NCI-H1930 (cell line): ENCODE data around the gene STK39.
A peak's percentile ranks its signal among the peaks of the same experiment; 100 is the strongest.

Experiments
- DNase-seq, 2 experiments: peaks; one replicate each; lab custom pipeline; 2025; lab: John Stamatoyannopoulos, UW

Gene STK39

DNA sequence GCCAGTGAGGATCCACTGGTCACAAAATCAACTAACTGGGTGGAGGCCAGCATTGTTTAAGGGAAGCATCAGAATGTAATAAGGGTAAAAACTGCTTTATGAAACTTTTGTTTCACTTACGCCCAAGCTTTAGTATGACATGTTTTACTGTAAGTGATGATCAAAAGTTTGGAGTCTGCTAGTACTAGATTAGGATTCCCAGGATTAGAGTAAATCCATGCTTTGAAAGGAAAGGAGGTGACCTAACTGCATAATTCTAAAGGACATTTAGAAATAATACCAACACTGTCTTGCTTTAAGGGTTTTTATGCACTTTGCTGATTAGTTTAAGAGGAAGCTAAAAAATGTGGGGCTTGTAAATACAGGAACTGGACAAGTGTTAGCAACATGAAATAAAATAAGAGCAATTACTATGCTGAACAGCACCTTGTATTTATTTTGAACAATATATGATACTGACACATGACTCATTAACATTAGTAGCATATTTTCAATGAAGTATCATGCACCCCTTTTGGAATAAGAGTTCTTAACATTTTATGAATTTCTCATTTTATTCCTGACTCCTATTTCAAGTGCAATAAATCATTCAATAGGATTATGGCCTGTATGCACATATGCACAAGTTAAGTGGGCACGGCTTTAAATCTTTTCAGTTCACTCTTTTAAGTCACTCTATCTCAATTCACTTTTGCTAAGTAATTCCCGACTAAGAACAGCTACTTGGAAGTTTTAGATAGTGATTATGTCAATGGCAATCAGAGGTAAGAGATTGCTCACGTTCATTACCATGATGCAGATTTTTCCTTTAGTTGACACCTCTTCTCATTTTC lies 62.5 kb downstream of the STK39 start:
- no peak for DNase-seq

DNA sequence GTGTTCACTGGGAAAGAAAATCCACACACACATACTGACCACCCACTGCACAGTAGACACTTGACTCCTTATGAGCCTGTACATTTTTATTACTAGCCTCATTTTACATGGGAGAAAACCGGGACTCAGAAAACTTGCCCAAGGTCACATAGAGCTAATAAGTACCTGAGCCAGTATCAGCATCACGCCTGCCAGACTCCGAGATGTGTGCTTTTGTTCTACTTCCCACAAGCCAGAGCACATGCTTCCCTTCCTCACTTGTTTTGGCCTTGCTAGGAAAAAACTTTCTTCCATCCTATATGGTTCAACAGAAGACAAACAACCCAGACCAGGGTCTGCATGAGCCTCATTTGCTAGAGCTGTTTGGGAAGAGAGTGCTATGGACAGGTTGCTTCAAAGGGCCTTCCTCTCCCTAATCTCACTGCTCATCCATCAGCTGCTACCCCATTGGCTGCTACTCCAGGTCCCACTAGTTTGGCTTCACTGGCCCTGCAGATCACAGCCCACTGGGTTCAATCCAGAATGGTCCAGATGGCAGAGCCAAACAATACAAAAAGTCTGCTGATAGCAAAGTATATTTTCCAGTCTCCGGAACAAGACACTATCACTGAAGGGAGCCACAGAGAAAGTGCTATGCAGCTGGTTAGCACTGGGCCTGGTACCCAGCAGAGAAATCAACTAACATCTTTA lies 63.9 kb downstream of the STK39 start:
- DNase-seq: no peak

DNA sequence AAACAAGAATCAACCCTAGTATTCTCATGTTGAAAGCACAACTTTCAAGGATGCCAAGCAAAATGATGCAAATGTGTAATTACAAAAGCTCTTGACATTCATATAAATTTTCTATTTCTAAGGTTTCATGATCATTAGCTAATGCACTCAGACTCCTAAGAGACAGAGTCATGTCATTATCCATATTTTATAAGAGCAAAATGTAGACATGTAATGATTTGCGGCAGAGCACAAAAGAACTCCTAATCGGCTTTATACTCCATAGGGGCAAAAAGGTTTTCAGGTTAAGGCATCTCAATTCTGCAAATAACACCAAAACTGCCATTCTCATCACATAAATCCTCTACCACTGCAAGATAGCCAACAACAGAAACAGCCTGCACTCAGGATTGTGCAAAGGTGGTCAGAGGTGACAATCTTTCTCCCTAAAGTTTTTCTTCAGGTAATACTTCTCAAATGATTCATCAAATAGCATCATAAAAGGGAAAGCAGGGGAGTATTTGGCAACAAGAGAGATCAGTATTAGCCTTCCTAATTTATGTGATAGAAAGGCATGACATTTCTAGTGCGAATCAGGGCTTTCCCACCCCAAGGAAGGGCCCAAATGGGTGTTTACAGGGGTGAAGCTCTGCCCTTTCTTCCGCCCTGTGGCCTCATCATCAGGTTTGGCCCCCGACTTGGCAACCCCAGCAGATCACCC lies 64.7 kb downstream of the STK39 start:
- DNase-seq: no peak

DNA sequence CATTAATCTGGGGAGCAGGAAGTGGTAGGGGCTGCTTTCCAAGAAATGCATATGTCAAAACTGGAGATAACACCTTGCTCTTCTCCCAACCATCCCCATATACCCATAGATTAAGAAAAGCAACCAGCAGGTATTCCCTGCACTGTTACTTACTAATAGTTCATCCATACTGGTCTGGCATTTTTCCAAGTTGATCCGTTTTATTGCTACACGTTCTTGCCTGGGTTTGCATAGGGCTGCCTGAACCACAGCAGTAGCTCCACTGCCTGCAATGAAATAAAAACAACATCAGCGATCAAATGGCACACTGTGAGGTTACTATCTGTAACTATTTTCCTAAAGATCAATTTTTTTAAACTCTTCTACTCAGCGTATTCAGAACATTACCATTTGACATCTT lies 65.6 kb downstream of the STK39 start:
- DNase-seq: peak in 1 of 2 experiments; percentile 10

DNA sequence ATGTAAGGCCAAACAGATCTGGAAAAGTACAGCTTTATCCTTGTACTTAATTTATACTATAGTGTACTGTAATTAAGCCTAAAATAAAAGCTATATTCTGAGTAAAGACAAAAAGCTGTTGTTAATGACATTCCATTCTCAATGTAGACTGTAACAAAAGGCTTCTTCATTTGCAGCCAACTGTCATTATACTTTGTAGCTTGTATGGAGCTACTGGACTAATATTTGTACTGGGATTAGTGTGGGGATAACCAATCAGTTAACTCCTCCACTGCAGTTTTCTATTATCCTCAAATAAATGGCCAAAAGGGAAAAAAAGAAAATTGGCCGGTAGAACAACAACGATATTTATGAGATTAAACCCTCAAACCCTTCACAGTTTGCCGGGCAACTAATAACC lies 66.5 kb downstream of the STK39 start:
- peak; percentile 48 to 66 for DNase-seq

DNA sequence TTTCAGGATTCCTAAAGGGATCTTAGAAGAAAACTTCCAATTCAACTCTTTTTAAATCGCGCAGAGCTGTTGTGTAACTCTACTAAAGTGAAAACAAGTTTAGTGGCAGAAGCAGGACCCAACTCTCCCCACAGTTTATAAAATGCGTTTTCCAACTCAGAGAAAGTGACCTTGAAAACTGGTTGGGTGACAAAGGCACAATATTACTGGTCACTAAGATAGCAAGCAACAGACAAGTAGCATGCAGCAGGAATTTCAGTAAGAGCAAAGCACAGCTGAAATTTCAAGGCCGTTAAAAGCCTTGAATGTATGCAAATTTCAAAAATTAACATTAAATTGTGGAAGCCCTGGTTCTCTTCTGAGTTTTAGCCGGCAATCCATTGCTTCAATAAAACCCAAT lies 66.9 kb downstream of the STK39 start:
- DNase-seq: no peak

DNA sequence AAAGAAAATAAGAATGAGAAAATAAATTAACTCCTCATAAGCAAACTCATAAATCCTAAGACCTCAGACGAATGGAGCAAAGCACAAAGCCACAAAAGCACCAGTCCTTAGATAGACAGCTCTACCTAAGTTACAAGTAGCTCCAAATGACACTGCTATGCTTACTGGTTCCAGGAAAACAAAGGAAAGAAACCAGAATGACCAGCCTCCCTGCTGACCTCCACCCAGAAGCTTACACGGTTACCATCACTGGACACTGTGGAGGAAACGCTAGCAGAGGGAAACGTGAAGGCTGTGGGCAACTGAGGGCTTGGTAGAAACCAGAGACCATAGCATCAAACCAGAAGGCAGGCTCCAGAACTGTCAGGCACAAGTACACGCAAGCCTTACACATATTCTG lies 67.8 kb downstream of the STK39 start:
- no peak for DNase-seq

DNA sequence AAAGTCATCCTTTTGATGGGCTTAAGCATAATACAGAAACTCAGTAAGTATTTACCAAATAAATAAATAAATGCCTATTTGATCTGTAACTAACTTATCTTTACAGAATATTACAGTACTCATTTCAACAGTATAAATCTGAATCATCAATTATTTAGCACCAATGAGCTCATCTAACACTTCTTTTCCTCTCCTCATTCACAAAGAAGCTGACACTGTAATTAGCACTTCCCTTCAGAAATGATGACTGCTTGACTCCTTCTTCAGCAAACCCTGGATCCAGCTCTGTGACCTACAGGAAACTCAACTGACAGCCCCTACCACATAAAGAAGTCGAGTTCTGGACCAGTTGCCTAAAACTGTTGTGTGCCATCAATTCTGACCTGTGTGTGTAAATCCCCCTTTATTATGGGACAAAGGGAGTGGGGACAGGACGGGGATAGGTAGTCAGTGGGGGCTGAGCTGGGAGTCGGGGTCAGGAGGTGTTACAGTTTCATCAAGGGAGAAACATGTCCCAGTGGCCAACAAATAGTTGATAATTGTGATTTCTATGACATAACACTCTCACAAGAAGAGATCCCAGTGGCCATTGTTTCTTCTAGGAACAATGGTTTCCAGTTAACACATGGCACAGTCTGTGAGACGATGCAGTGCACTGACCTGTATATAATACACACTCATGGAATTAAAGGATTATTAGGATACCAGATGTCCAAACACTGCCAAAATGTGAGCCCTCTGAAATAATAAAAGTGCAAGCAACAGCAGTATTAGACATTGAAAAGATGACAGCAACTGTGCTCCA lies 68.7 kb downstream of the STK39 start:
- DNase-seq: no peak

DNA sequence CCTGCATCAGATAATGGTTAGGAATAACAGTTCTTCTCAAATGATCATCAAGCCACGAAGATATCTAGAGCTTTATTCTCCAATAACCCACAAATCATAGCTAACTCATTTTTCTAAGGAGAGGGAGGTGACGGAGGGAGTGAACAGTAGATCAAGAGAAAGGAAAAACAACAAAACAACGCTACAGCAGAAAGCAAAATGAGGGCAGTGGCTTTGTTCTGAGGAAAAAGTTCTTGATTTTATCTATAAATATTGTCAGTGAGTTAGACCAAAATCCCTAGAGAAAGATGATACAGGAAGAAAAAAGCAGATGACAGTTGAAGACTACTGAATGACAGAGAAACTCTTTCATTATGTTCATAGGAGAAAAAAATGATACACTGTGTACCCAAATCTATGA lies 71.0 kb downstream of the STK39 start:
- DNase-seq: no peak

DNA sequence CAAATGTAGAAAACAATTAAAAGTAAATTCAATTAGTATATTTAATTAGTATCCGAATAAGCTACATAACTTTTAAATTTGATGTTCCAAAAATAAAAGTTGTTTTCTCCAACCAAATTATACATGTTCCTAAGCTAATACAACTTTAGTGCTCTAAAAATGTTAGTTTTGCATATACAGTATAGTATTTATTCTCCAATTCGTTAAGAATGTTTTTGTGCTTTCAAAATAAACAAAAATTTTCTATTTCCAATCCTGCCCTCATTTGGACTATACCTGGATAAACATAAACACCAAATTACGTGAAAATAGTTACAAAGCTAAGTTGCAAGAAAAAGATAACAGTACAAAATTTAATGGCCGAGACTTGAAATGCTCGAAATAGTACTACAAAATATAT lies 71.9 kb downstream of the STK39 start:
- no peak for DNase-seq

DNA sequence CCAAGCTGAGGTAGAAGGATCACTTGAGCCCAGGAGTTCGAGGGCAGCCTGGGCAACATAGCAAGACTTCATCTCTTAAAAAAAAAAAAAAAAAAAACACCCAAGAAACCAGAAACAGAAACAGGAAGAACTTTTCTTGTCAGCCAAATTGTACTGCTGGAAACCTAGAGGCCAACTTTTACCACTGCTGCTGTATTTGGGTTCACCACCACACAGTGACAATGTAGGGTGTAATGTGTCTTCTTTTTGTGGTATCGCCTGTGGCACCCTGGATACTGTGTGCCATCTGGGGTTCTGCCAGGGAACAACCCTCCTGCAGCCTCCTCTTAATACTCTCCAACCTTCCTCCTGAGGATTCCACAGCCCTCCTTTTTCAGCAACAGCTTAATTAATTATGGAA lies 72.6 kb downstream of the STK39 start:
- DNase-seq: no peak

DNA sequence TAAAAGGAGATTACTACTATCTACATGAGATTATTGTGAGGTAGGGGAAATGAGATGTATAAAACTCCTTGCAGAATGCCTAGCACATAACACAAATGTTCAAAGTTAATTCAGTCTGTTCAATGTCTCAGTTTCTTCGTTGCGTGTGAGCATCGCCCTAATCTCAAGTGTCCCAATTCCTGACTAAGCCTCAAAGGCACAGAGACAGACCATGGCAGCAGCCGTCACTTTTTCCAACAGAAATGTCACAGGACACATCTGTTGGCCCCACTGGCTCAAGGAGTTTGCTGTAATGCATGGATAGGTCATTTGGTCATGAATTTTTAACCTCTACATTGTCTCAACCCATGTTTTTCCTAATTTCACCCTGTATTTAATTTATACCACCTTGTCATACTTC lies 75.3 kb downstream of the STK39 start:
- no peak for DNase-seq

DNA sequence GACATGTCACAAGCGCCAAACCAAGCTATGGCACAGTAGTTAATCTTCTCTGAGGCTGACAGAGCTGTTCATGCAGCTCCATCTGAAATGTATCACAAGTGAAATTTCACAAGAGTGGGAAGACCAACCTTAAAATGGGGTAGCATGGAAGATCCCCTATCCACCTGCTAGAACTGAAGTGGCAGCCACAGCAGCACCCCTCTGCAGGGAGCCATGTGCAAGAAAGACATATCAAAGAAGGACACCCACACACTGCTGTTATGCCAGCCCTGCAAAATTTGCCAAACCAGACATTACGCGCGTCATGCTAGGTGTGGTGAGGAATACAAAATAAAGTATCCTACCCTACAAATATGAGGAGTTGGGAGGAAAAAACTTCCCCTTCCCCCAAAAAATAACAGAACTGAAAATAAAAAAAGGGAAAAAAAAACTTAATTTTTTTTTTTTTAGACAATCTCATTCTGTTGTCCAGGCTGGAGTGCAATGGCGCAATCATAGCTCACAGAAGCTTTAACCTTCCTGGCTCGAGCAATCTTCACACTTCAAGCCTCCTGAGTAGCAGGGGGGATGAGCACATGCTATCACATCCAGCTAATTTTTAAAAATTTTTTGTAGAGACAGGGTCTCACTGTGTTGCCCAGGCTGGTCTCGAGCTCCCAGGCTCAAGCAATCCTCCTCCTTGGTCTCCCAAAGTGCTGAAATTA lies 76.2 kb downstream of the STK39 start:
- DNase-seq: no peak

DNA sequence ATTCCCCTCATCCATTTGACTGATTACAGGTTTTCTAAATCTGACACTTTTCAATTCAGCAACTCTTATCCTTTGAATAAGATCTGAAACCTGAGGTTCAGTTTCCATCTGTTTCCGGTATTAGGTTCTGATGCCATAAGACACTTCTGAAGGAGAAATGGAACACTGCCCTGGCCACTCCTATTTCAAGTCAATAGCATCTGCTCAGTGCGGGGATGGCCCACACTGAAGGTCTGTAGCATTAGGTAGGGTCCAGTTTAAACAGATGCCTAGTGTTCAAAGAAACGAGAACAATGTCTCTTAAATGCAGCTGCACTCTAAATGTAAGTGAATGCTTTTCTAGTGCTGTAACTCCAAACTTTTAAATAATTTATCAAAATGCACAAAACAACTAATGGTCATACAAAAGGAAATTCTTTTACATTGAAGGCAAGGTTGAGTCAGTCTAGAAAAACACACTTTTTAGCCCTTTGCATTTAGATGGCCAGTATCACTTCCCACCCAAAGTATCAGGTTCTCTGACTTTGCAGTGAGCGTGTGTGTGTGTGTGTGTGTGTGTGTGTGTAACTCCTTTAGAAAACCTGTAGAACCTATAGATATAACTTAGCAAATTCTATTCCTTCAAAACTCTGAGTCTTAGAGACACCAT lies 78.2 kb downstream of the STK39 start:
- no peak for DNase-seq

DNA sequence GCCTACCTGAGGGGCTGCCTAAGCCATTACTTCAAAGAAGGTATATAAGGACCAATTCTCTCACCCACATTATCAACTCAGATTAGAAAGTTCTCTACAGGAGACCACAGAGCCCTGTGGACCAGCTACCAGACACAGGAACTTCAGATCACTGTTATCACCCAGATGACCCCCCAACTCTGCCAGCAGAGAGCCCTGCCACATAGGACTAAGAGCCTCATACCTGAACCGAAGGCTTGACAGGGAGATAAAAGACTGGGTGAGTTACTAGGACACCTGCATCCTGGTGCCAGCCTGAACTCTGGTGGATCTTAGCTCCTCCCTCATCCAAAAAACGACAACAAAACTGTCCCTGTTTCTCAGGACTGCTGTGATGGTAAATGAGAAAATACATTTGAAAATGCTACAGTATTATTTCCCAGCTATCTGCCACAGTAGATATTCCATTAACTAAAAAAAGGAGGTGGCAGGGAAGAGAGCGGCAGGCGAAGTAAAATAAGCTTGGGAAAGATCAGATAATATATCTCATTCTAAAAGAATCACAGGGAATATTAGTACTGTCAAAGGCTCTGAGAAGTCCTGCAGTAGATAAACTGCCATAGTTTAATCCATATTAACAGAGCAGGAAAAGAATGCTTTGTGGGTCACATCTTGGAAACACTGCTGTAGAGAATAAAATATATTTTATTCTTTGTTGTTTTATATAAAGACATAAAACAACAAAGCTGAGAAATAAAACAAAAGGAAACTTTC lies 79.7 kb downstream of the STK39 start:
- no peak for DNase-seq

DNA sequence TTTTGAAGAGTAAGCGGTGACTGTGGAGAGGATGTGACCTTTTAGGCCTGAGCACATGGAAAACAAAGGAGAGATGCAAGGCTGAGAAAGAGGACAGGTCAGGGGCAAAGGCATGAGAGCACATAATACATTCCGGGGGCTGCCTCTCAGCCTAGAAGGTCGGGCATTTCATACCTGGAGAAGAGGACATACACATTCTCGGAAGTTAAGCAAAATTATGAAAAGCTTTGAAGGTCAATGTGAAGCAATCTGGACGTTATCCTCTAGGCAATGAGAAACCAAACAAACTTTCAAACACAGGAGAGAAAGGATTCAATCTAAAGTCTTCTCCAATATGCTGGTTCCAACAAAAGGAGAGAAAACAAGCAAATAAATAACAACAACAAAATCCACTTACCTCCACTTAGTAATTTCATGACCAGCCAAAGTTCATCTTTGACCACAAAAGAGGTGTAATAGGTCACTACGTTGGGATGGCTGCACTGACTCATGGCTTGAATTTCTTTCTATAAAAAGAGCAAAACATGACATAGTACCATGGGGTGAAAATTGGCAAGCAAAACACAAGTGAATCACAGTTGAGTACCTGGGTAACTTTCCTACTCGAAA lies 80.4 kb downstream of the STK39 start:
- no peak for DNase-seq

DNA sequence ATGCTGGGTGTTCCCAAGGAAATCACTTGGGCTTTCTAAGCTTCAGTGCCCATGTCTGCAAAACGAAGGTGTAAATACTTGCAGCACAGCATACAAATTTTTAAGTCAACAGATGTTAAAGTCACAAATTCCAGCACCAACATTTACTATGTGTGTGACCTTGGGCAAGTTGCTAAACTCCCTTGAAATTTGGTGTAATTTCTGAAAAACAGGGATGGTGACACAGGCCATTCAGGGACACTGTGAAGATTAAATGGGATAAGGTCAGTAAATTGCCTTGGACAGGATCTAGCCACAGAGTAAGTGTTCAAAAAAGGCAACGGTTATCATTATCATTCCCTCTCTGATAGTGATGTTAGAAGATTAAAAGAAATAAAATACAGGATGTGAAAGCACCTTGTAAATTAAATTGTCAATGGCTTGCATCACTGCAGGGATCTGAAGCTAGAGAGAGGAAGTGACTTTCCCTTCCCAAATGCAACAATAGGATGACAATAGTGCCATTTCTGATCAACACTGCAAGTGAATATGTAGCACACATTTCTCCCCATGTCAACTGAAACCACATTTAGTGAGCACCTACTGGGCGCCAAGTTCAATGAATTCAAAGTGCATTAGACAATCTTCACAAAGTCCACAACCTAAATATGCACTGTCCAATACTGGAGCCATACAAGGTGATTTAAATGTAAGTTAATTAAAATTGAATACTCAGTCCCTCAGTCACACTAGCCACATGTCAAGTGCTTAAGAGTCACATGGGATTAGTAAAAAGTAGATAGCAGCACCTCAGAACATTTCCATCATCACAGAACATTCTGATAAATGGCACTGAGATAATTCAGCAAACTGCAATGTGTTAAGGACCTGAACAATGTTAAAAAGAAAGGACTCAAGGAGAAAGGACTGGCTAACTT lies 81.2 kb downstream of the STK39 start:
- DNase-seq: no peak

DNA sequence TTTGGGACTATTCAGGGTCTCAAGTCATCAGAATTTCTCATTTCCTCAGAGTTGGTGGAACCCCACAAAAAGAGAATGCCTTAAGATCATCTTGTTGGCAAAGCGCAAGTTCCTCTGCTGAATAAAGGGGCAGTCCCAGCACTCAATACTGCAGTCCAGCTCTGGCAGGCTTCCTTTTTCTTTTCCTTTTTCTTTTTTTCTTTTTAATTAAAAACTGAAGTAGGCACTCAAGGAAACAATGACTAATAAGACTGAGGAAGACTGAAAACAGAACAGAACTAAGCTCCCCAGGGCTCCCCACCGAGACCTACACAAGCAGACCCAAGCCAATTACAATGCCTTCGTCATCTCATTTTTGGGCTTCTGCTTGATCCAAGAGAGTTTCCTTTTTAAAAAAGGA lies 82.0 kb downstream of the STK39 start:
- no peak for DNase-seq

DNA sequence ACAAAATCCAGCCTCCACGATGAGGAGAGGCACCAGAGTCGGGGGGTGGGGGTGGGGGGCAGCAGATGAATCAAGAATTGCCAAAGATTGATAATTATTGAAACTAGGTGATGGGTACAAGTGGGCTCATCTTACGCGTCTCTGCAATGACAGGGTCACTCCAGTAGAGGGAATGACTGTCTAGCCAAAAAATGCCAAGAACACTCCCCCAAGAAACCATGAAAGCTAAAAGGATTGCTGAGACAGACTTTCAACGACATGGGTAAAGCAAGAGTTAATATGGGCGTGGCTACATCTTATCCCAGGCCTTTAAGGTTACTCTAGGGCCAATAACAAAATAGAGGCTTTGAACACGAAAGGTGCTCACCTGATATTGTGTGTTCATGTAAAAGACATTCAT lies 86.5 kb downstream of the STK39 start:
- no peak for DNase-seq
